GM23248 (cell line): ENCODE measurements around the gene KRT23.

ENCODE experiments used
- EZH2 ChIP-seq: fragments of 200-600 bp; sonication (generic); IDR thresholded peaks from 2 replicates; pipeline ENCODE4 v1.6.1; 2018; ENCODE audit warnings: antibody characterized with exemption, mild to moderate bottlenecking; ENCODE audit not compliant: insufficient read depth, poor library complexity, severe bottlenecking
- EZH2phosphoT487 ChIP-seq: fragments of 200-600 bp; sonication (generic); IDR thresholded peaks from 2 replicates; pipeline ENCODE4 v1.6.1; 2018; ENCODE audit warnings: antibody characterized with exemption, moderate library complexity, mild to moderate bottlenecking, low read depth; ENCODE audit not compliant: insufficient read depth

DNA sequence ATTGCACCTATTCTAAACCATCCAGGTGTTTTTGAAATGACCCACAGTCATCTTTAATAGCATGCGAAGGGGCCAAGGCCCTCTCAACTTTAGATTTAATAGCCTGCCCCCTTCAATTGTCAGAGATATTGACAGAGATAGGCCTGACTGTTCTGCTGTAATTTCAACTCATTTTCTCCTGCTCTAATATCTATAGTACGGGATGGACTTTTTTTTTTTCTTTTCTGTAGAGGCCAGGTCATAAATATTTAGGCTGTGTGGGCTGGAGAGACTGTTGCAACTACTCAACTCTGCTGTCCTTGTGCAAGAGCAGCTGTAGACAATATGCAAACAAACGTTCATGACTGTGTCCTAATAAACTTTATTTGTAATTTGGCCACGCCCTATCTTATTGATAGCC lies 27.7 kb downstream of the KRT23 start:
- TF ChIP-seq EZH2: no peak
- TF ChIP-seq EZH2phosphoT487: no peak
